HG03139 (cell line): ENCODE measurements around the gene KDM4C.
A peak's percentile ranks its signal among the peaks of the same experiment; 100 is the strongest.
"Not testable (repeated sequence)": the region's sequence is repeated elsewhere in the genome, so short reads cannot be mapped to it uniquely, and the experiment has no call there.

Experiments
- ATAC-seq: cut with Tn5 transposase; IDR thresholded peaks from one replicate; pipeline ENCODE4 v1.9.1; 2021; ENCODE audit not compliant: unreplicated experiment

Gene KDM4C

DNA sequence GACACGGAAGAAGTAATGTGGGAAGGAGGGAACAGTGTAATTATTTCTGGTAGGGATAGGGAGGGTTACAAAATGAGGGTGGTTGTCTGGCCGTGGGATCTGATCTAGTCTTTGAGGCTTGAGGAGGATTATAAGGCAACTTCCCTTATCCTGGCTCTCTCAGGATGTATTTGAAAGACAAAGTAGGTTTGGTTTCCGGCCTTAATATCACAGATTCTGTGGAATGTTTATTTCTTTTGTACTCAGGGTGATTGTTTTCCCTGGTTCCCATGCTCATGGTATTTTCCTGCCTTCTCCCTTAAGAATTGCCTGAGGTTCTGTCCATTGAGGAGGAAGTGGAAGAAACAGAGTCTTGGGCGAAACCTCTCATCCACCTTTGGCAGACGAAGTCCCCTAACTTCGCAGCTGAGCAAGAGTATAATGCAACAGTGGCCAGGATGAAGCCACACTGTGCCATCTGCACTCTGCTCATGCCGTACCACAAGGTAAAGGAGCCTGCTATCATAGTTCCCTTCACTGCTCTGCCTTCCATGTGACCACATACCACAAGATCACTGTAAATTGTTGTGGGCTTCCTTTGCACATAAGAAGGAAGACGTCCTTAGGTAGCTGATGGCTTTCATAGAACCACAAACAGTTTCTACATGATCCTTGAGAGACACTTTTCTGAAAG is 253.8 kb downstream of the KDM4C start:
- peak; percentile 67 for ATAC-seq

GRCh38 chr9:7027996-7028395 is 270.2 kb downstream of the KDM4C start:
- ATAC-seq: no peak

DNA sequence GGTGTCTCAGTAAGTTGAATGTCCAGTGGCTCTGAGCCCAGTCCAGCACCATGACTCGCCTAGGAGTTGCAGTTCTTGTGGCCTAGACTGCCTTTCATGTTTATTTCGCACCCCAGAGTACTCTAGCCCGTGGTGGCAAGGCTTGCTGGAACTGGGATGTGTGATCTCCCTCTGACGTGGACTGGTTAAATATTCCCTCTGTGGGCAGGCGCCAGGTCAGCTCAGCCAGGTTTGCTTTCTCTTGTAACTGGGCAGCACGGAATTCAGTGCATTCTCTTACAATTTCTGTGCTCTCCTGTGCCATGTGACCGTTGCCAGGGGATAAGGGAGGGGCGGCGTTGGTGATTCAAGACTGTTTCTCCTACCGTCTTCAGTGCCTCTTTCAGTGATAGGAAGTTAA is 270.8 kb downstream of the KDM4C start:
- ATAC-seq: no peak

- ATAC-seq: not testable (repeated sequence)
These were observed 273.2 kb downstream of the KDM4C start for GRCh38 chr9:7030943-7031342.

DNA sequence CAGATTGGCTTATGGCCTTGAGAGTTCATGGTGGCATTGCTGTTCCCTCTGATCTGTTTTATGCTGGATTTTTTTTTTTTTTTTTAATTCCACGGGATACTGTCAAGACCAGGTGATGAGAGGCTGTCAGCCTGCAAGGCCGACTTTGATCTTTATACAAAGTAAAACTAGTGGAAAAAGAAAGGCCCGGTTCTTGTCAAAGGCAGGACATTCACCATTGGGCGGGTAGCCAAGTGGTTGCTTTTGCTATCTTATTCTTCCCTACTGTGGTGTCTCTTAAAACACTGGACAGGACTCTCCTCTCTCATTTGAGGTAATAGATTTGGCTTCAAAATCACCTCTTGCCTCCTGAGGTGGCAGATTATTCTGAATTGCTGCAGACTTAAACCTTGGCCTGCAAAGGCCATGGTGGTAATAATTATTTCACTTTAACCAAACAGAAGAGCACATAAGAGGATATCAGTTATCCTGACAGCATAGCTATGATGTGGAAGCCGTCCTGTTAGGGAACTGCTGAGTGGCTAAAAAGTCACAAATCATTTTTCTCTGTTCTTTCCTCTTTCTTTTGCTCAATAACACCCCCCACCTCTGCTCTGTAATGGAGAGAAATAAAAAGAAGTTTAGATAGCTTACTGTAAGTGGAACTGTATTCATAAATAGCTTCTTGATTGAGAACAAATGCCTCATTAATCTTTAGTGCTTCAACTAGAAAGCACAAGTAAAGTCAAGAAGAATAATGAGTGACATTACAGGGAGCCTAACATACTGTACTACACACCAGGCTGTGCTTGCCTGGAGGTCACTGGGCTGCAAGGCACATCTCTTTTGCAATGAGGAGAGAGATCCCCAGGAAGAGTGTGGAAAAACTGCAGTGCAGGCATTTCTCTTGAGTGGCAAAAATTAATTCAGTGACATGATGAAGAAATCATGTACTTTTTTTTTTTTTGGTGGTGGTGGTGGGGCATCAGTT is 275.6 kb downstream of the KDM4C start:
- ATAC-seq: no peak

- ATAC-seq: no peak
These were observed 279.4 kb downstream of the KDM4C start for GRCh38 chr9:7037176-7037575.

DNA sequence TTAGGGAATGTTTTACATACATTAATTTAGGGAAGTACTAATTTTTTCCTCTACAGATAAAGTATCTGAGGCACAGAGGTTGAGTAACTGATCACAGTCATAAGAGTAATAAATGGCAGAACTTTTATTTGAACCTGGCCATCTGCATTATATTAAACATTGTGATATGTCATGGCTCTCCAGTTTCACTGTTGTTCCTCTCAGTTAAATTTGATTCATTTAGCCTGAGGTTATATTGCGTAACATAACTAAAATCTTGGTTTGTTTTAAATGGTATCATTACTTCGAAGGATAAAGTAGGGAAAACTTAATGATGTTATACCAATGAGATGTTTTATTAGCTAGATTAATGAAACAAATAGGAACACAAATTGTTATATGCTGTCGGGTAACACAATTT is 284.4 kb downstream of the KDM4C start:
- no peak for ATAC-seq

- ATAC-seq: no peak
These were observed 287.6 kb downstream of the KDM4C start for GRCh38 chr9:7045361-7045760.

DNA sequence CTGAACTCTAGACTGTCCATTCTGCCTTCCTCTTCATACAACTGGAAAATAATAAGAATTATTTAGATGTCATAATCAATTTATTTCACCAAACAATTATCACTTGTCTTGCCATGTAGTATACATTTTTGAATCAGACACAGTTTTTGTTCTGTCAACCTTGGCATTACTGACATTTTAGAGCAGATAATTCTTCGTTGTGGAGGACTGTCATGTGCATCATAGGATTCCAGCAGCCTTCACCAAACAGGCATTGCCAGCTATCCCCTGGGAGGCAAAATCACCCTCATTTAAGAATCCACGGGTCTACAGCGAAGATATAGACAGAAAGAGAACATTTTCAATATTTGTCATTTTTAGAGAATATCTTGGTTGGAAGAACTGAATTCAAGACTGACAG is 293.9 kb downstream of the KDM4C start:
- no peak for ATAC-seq

DNA sequence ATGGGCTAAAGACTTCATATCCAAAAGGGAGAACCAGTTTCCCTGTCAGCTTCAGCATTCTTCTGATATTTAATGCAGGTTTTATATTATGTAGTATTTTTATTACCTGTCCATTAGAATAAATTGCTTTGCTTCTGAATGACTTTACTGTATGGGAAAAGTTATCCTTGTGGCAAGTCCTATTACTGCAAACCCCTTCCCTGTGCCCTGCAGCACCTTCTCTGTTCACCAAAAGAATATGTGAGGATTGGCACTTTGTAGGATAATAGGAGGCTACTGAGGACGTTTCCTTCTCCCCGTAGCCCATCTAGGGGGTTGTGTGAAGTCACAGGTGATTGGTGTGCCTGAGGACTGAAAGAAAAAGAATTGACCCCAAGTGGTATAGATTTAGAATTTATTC is 296.1 kb downstream of the KDM4C start:
- ATAC-seq: no peak

GRCh38 chr9:7055171-7055903 is 297.6 kb downstream of the KDM4C start:
- no peak for ATAC-seq

- ATAC-seq: no peak
These were observed 298.5 kb downstream of the KDM4C start for GRCh38 chr9:7056254-7056653.

- no peak for ATAC-seq
These were observed 300.7 kb downstream of the KDM4C start for GRCh38 chr9:7058473-7058872.

- ATAC-seq: no peak
These were observed 309.4 kb downstream of the KDM4C start for GRCh38 chr9:7067169-7067568.

- ATAC-seq: no peak
These were observed 314.1 kb downstream of the KDM4C start for GRCh38 chr9:7071916-7072315.

GRCh38 chr9:7073706-7074105 is 315.9 kb downstream of the KDM4C start:
- no peak for ATAC-seq

- no peak for ATAC-seq
These were observed 317.4 kb downstream of the KDM4C start for GRCh38 chr9:7075154-7075553.

- no peak for ATAC-seq
These were observed 321.3 kb downstream of the KDM4C start for GRCh38 chr9:7079051-7079450.

- no peak for ATAC-seq
These were observed 323.4 kb downstream of the KDM4C start for GRCh38 chr9:7081065-7081600.

- no peak for ATAC-seq
These were observed 325.4 kb downstream of the KDM4C start for GRCh38 chr9:7083192-7083591.

- ATAC-seq: no peak
These were observed 327.6 kb downstream of the KDM4C start for GRCh38 chr9:7085357-7085756.
